ENCODE results near the gene TMEM61. TPM values are rescaled to one million over a fixed set of nuclear protein-coding genes. Genes with fewer than 3 reads are reported as not detected.
A peak's percentile ranks its signal among the peaks of the same experiment; 100 is the strongest.

TMEM61 gene
- total RNA-seq, 6 experiments from 2014 or later = 0.20 to 0.31 TPM; not detected in 4

GRCh38 chr1:54987427-54987826 is 7.0 kb downstream of the TMEM61 start:
- WGBS (ENCODE audit: insufficient coverage, low coverage, low lambda C conversion rate, missing lambda C conversion rate) = no CpG with 5 or more reads among the region's 2 CpGs
- DNase-seq = no peak

GRCh38 chr1:54987919-54988705 is 7.7 kb downstream of the TMEM61 start:
- Histone ChIP-seq H3K36me3 (no peaks in the 10 kb centered on the region), H3K4me1 (no peaks in the 10 kb centered on the region), H3K27me3 (no peaks in the 10 kb centered on the region), H3K9me3 (no peaks in the 10 kb centered on the region), H3K4me3 (no peak overlapping the region), H3K27ac (no peak overlapping the region)
- WGBS (ENCODE audit: insufficient coverage, low coverage, low lambda C conversion rate, missing lambda C conversion rate) = 93% methylated on average over 4 of the region's 8 CpGs
- TF ChIP-seq POLR2A (IDR thresholded peaks at IDR 0.05) (no peak), CTCF (IDR thresholded peaks at IDR 0.05) (no peak)
- ATAC-seq (no peak), DNase-seq (no peak)
- intact Hi-C loops (cut with DNase I) = no loop called here

More at GRCh38 chr1:54987427-54987826, 7.0 kb downstream of the TMEM61 start:
- no peaks in the 10 kb centered on the region for H3K9me3 ChIP-seq
- H3K36me3 ChIP-seq = no peaks in the 10 kb centered on the region
- TF ChIP-seq POLR2A (IDR thresholded peaks at IDR 0.05) (no peak), CTCF (IDR thresholded peaks at IDR 0.05) (no peak)
- H3K4me1 ChIP-seq = no peaks in the 10 kb centered on the region
- H3K27ac ChIP-seq = no peak overlapping the region
- no peaks in the 10 kb centered on the region for H3K27me3 ChIP-seq
- ATAC-seq = no peak
- no peak overlapping the region for H3K4me3 ChIP-seq
- intact Hi-C loops (cut with DNase I) = no loop called here

- H3K4me1 ChIP-seq = no peaks in the 10 kb centered on the region
- DNase-seq = no peak
- intact Hi-C loops (cut with DNase I) = no loop called here
- no peaks in the 10 kb centered on the region for H3K27me3 ChIP-seq
- no peak for TF ChIP-seq POLR2A (IDR thresholded peaks at IDR 0.05)
- no peak for TF ChIP-seq CTCF (IDR thresholded peaks at IDR 0.05)
- H3K27ac ChIP-seq = no peak overlapping the region
- no peaks in the 10 kb centered on the region for H3K36me3 ChIP-seq
- no peak overlapping the region for H3K4me3 ChIP-seq
- no peak for ATAC-seq
- WGBS (ENCODE audit: insufficient coverage, low coverage, low lambda C conversion rate, missing lambda C conversion rate) = 83% methylated on average over 4 of the region's 4 CpGs
- no peaks in the 10 kb centered on the region for H3K9me3 ChIP-seq
Measured at GRCh38 chr1:54988975-54989374, 8.5 kb downstream of the TMEM61 start.

- H3K4me3 ChIP-seq = no peak overlapping the region
- TF ChIP-seq CTCF (IDR thresholded peaks at IDR 0.05) (no peak), POLR2A (IDR thresholded peaks at IDR 0.05) (no peak)
- no peak overlapping the region for H3K27ac ChIP-seq
- H3K4me1 ChIP-seq = no peaks in the 10 kb centered on the region
- H3K9me3 ChIP-seq = no peaks in the 10 kb centered on the region
- H3K27me3 ChIP-seq = no peaks in the 10 kb centered on the region
- intact Hi-C loops (cut with DNase I) = no loop called here
- ATAC-seq (peak in 3 of 4 donors; percentile 21 to 28 (median 23)), DNase-seq (no peak)
- 78% methylated on average over 3 of the region's 8 CpGs for WGBS (ENCODE audit: insufficient coverage, low coverage, low lambda C conversion rate, missing lambda C conversion rate)
- no peaks in the 10 kb centered on the region for H3K36me3 ChIP-seq
Measured at GRCh38 chr1:54989473-54989872, 9.0 kb downstream of the TMEM61 start.

Measured in right lobe of liver (tissue), 6 donors.